Gastrocnemius medialis (tissue), 4 donors: ENCODE measurements around the gene MRTFA. TPM values are rescaled to one million over a fixed set of nuclear protein-coding genes. Genes with fewer than 3 reads are reported as not detected.
"Not testable (repeated sequence)": the region's sequence is repeated elsewhere in the genome, so short reads cannot be mapped to it uniquely, and the experiment has no call there.

ENCODE experiments used
- ATAC-seq, 2 donors: fragments of 150-250 bp; one replicate each; pipeline ENCODE4 v1.9.1; 2016
- DNase-seq, 2 donors: peaks; one replicate each; pipeline ENCODE4 v3.0.0-alpha.2; 2019
- H3K27ac ChIP-seq, 4 donors: fragments of 200-600 bp; sonication (generic); 1 replicate in 1 of 4; 2 replicates in 3 of 4; pipeline ENCODE4 v1.5.1; 2016 to 2018; ENCODE audit warnings: mild to moderate bottlenecking in 2 of 4, moderate library complexity in 1 of 4
- H3K27me3 ChIP-seq, 3 donors: fragments of 200-600 bp; sonication (generic) in 2 of 3; 1 replicate in 1 of 3; 2 replicates in 2 of 3; pipeline versions ENCODE4 v1.5.1 to v1.6.0; 2016 to 2019; ENCODE audit warnings: mild to moderate bottlenecking in 1 of 3, moderate library complexity in 1 of 3
- H3K36me3 ChIP-seq, 2 donors: fragments of 200-600 bp; sonication (generic) in 1 of 2; one replicate each; pipeline ENCODE4 v1.5.1; 2017 to 2018
- H3K4me1 ChIP-seq, 2 donors: fragments of 200-600 bp; sonication (generic) in 1 of 2; one replicate each; pipeline ENCODE4 v1.5.1; 2016 to 2017; ENCODE audit warnings: mild to moderate bottlenecking in 2 of 2
- H3K4me3 ChIP-seq, 4 donors: fragments of 200-600 bp; sonication (generic) in 3 of 4; 1 replicate in 1 of 4; 2 replicates in 3 of 4; pipeline ENCODE4 v1.5.1; 2016 to 2019; ENCODE audit warnings: mild to moderate bottlenecking in 2 of 4
- H3K9me3 ChIP-seq, 3 donors: fragments of 200-600 bp; sonication (generic) in 2 of 3; 1 replicate in 1 of 3; 2 replicates in 2 of 3; pipeline ENCODE4 v1.5.1; 2016 to 2019
- POLR2A ChIP-seq, 2 donors: fragments of 450-650 bp; IDR thresholded peaks; one replicate each; pipeline ENCODE4 v1.6.1; 2017; ENCODE audit warnings: antibody characterized with exemption in 2 of 2, mild to moderate bottlenecking in 2 of 2, moderate library complexity in 2 of 2
- in situ Hi-C, 4 donors: fragments of 200-750 bp; cut with MboI; loops; one replicate each; pipeline versions ENCODE4 v1.15.0 to v1.8.0; 2017; ENCODE audit warnings: low sequenced_read_pairs in 4 of 4
- intact Hi-C: fragments of 100-400 bp; cut with DNase I; formaldehyde crosslinking; loops from one replicate; pipeline ENCODE4 v1.15.1; 2023; ENCODE audit warnings: low total_unique reads
- total RNA-seq, 4 donors: library from RNA; depleted of rRNA; stranded (reverse); fragments of >200 nt; gene quantifications; one replicate each; pipeline versions ENCODE4 v1.1.0 to v1.2.3, GENCODE V29; 2016
- TF ChIP-seq, protein P1 (sequence below), 5 experiments: fragments of 450-650 bp in 3 of 5; fragments of 200-600 bp in 2 of 5; sonication (generic) in 2 of 5; IDR thresholded peaks in 4 of 5; conservative IDR thresholded peaks in 1 of 5; 1 replicate in 4 of 5; 2 replicates in 1 of 5; pipeline ENCODE4 v1.5.1; 2016 to 2019; ENCODE audit warnings: antibody characterized with exemption in 5 of 5, mild to moderate bottlenecking in 3 of 5, moderate library complexity in 3 of 5

MRTFA gene
- total RNA-seq, 4 donors from 2014 or later: 13.7 to 31.3 (median 22.2) TPM

DNA sequence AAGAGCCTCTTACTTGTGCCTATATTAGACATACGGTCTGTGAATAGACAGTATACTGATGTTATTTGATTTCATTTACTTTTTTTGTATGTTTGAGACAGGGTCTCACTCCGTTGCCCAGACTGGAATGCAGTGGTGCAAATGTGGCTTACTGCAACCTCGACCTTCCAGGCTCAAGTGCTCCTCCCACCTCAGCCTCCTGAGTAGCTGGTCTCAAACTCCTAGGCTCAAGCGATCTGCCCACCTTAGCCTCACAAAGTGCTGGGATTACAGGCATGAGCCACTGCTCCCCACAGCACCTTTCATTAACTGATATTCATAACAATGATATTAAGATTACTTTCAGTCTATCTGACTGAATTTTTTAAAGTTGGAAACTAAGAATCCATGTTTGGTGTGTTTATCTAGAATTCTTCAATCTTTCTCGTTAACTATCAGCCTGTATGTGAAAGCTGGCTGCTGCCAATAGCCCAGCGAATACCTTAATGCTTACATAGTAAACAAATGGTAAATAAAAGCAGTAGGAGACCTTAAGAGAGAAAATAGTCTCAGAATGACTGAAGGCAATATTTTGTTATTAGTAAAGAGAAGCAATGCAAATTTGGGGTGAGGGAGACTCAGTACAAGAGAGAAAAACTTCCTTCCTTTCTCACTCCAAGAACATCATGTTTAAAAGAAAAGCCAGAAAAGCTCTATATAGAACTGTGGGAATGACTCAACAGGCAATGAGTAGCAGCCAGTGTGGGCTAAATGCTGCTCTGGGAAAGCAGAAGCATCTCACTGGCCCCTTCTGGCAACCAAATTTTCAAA, 101.9 kb downstream of the MRTFA start:
- DNase-seq: no peak
- intact Hi-C loops (no loop called here), in situ Hi-C loops (no loop called here)
- Histone ChIP-seq H3K27ac (peak overlapping the region; percentile 43 to 65 (median 50)), H3K27me3 (no peaks in the 10 kb centered on the region), H3K4me1 (peaks cover 29 to 43% of the 10 kb centered on the region in 2 donors), H3K9me3 (no peaks in the 10 kb centered on the region), H3K4me3 (no peak overlapping the region), H3K36me3 (no peaks in the 10 kb centered on the region)
- TF ChIP-seq POLR2A (IDR thresholded peaks at IDR 0.05): no peak
- TF ChIP-seq, protein P1, sequence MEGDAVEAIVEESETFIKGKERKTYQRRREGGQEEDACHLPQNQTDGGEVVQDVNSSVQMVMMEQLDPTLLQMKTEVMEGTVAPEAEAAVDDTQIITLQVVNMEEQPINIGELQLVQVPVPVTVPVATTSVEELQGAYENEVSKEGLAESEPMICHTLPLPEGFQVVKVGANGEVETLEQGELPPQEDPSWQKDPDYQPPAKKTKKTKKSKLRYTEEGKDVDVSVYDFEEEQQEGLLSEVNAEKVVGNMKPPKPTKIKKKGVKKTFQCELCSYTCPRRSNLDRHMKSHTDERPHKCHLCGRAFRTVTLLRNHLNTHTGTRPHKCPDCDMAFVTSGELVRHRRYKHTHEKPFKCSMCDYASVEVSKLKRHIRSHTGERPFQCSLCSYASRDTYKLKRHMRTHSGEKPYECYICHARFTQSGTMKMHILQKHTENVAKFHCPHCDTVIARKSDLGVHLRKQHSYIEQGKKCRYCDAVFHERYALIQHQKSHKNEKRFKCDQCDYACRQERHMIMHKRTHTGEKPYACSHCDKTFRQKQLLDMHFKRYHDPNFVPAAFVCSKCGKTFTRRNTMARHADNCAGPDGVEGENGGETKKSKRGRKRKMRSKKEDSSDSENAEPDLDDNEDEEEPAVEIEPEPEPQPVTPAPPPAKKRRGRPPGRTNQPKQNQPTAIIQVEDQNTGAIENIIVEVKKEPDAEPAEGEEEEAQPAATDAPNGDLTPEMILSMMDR (IDR thresholded peaks at IDR 0.05 in 4 of 5, conservative IDR thresholded peaks at IDR 0.05 in 1 of 5): no peak
- ATAC-seq: peak in 1 of 2 donors; percentile 22

DNA sequence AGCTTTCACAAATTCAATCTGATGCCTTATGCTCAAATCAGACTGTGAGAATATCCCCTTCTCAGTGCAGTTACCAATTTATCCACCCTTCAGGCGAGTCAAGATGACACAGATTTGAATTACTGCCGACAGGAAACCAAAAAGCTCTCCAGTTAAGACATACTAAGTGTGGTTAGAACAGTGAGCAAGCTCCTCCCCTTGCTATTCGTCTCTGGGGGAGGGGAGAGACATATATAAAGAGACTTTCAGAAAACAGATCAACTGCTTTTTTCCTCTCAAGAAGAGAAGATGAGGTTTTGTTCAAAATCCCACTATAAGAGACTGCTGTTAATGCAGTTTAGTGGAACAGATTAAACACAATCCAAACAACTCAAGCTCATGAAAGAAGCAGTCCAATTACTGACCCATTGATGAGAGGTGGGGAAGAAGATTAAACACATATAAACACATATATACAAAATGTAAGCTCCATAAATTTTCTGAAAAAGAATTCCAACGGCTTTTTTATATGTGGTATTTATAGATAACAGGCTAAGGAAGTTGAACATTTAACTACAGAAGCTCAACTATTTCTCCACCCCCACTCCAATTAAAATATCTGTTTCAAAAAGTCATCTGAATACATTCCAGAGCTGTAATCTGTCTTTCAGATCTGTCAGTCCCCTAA, 102.7 kb downstream of the MRTFA start:
- peak overlapping the region in 3 of 4 donors; percentile 17 to 35 (median 19) for H3K4me3 ChIP-seq
- TF ChIP-seq, protein P1 (IDR thresholded peaks at IDR 0.05 in 4 of 5, conservative IDR thresholded peaks at IDR 0.05 in 1 of 5): no peak
- no peak for TF ChIP-seq POLR2A (IDR thresholded peaks at IDR 0.05)
- intact Hi-C loops (no loop called here), in situ Hi-C loops (no loop called here)
- no peaks in the 10 kb centered on the region for H3K9me3 ChIP-seq
- ATAC-seq (peak; percentile 65 to 70), DNase-seq (no peak)
- no peaks in the 10 kb centered on the region for H3K27me3 ChIP-seq
- peaks cover 29 to 43% of the 10 kb centered on the region in 2 donors for H3K4me1 ChIP-seq
- no peaks in the 10 kb centered on the region for H3K36me3 ChIP-seq
- H3K27ac ChIP-seq: peak overlapping the region; percentile 43 to 65 (median 50)

DNA sequence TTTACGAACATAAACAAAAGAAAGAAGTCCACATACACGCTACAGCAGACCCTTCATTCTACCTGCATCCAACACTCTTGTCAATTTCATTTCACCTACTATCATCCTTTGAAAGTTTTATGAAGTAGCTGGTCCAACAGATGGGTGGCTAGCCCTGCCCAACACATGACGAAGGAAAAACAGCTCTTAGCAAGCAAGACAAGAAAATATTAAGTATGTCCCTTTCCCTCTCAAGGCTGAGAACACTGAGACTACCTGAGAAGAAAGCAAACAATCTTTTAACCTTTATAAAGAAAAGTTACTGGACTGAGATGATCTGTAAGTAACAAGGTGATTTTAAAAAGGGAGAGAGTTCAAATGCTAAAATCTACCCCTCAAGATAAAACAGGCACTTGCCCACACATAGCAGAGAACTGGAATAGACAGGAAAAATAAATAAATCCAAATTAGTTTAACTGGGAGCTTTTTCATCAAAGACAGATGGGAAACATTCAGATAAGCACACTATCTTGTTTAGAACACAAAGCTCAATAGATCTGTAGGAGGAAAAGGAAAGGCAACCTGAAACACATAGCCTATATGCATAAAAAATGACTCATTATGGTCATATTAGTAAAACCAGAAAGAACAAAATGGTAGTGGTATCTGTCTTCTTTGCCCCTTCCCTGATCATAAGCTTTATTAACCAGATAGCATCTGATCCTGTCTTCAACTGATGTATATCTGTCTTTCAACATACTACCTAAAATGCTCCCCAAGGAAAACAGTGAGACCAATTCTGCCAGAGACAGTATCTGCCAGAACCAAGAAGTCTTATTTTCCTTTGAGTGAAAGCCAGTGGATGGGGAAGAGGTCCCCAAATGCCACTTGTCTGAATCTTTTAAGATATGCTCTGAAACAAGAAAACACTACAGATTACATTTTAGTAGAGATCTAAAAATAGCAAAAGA, 104.3 kb downstream of the MRTFA start:
- ATAC-seq (no peak), DNase-seq (no peak)
- H3K4me1 ChIP-seq: peaks cover 29 to 43% of the 10 kb centered on the region in 2 donors
- intact Hi-C loops: no loop called here
- in situ Hi-C loops: no loop called here
- H3K4me3 ChIP-seq: peak overlapping the region; percentile 4 to 35 (median 19)
- no peaks in the 10 kb centered on the region for H3K9me3 ChIP-seq
- no peaks in the 10 kb centered on the region for H3K27me3 ChIP-seq
- no peaks in the 10 kb centered on the region for H3K36me3 ChIP-seq
- TF ChIP-seq, protein P1 (IDR thresholded peaks at IDR 0.05 in 4 of 5, conservative IDR thresholded peaks at IDR 0.05 in 1 of 5): no peak
- no peak for TF ChIP-seq POLR2A (IDR thresholded peaks at IDR 0.05)
- H3K27ac ChIP-seq: peak overlapping the region; percentile 7 to 54 (median 44)

DNA sequence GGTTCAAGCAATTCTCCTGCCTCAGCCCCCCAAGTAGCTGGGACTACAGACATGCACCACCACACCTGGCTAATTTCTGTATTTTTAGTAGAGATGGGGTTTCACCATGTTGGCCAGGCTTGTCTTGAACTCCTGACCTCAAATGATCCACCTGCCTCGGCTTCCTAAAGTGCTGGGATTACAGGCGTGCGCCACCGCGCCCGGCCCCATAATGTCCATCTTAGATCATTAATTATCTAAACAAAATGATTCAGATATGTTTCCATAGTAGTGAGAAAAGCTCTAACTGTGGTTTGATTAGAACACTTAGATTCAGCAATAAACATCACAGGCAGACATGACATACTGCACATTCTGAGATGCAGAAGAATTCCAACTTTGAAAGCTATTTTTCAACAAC, 106.1 kb downstream of the MRTFA start:
- peaks cover 29 to 43% of the 10 kb centered on the region in 2 donors for H3K4me1 ChIP-seq
- H3K9me3 ChIP-seq, ATAC-seq, H3K27ac ChIP-seq, in situ Hi-C loops, intact Hi-C loops, H3K36me3 ChIP-seq, H3K4me3 ChIP-seq, DNase-seq, H3K27me3 ChIP-seq: not testable (repeated sequence)
